HL-60 (cell line): Measurements from ENCODE around the gene SEMA4G.

Experiments used
- POLR2AphosphoS5 ChIP-seq: IDR thresholded peaks from 2 replicates; pipeline ENCODE4 v1.6.1; 2012; ENCODE audit warnings: low read depth
- TF ChIP-seq, protein P1 (sequence below): IDR thresholded peaks from one replicate; pipeline ENCODE4 v1.5.1; 2011; ENCODE audit warnings: low read length, control low read depth, inconsistent platforms; ENCODE audit not compliant: insufficient read depth
- TF ChIP-seq, protein P2 (sequence below): IDR thresholded peaks from 2 replicates; pipeline ENCODE4 v1.6.1; 2012; ENCODE audit warnings: low read depth; ENCODE audit not compliant: insufficient replicate concordance

DNA sequence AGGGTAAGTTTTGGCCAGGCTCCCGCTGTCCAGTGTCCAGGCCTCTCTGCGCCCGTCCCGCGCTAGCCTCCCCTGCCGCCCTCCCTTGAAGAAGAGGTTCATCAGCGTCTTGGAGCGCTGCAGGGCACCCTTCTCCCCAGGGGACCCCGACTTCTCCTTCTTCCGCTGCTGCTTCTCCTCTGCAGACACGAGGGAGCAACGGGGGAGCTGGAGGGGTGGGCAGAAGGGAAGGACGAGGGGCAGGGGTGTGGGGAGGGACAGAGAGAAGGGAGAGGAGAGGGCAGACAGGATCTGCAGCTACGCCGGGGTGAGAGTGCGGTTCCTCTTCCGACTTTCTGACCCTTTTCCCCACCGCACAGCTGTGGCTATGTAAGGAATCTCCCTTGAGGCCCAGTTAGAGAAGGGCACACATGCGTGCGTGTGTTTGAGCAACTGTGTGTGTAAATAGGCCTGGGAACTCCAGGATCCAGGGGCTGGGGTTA is 48.9 kb downstream of the SEMA4G start:
- TF ChIP-seq, protein P1, sequence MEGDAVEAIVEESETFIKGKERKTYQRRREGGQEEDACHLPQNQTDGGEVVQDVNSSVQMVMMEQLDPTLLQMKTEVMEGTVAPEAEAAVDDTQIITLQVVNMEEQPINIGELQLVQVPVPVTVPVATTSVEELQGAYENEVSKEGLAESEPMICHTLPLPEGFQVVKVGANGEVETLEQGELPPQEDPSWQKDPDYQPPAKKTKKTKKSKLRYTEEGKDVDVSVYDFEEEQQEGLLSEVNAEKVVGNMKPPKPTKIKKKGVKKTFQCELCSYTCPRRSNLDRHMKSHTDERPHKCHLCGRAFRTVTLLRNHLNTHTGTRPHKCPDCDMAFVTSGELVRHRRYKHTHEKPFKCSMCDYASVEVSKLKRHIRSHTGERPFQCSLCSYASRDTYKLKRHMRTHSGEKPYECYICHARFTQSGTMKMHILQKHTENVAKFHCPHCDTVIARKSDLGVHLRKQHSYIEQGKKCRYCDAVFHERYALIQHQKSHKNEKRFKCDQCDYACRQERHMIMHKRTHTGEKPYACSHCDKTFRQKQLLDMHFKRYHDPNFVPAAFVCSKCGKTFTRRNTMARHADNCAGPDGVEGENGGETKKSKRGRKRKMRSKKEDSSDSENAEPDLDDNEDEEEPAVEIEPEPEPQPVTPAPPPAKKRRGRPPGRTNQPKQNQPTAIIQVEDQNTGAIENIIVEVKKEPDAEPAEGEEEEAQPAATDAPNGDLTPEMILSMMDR = no peak
- TF ChIP-seq POLR2AphosphoS5 = peak; percentile 51; the same call in 1 of the 2 replicates
- TF ChIP-seq, protein P2, sequence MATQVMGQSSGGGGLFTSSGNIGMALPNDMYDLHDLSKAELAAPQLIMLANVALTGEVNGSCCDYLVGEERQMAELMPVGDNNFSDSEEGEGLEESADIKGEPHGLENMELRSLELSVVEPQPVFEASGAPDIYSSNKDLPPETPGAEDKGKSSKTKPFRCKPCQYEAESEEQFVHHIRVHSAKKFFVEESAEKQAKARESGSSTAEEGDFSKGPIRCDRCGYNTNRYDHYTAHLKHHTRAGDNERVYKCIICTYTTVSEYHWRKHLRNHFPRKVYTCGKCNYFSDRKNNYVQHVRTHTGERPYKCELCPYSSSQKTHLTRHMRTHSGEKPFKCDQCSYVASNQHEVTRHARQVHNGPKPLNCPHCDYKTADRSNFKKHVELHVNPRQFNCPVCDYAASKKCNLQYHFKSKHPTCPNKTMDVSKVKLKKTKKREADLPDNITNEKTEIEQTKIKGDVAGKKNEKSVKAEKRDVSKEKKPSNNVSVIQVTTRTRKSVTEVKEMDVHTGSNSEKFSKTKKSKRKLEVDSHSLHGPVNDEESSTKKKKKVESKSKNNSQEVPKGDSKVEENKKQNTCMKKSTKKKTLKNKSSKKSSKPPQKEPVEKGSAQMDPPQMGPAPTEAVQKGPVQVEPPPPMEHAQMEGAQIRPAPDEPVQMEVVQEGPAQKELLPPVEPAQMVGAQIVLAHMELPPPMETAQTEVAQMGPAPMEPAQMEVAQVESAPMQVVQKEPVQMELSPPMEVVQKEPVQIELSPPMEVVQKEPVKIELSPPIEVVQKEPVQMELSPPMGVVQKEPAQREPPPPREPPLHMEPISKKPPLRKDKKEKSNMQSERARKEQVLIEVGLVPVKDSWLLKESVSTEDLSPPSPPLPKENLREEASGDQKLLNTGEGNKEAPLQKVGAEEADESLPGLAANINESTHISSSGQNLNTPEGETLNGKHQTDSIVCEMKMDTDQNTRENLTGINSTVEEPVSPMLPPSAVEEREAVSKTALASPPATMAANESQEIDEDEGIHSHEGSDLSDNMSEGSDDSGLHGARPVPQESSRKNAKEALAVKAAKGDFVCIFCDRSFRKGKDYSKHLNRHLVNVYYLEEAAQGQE = no peak
